HEK293 (cell line): ENCODE measurements around the gene CCDC146.

ENCODE experiments used
- CTCF ChIA-PET: fragments of 350-600 bp; formaldehyde crosslinking; extraction: SDS; loops from one replicate; lab custom pipeline; 2021; ENCODE audit warnings: antibody characterized with exemption; lab: Yijun Ruan, JAX
- POLR2A ChIA-PET: fragments of 300-600 bp; formaldehyde crosslinking; extraction: SDS; loops from one replicate; lab custom pipeline; 2020; ENCODE audit warnings: antibody characterized with exemption, inconsistent platforms; lab: Yijun Ruan, JAX
- H3K27ac ChIP-seq: fragments of 200-500 bp; sonication (Bioruptor generic); 2 replicates; pipeline ENCODE4 v1.5.1; 2014; ENCODE audit warnings: low read depth, low read length, control low read depth, inconsistent platforms; ENCODE audit errors: extremely low read depth
- H3K36me3 ChIP-seq, 2 experiments: fragments of 200-500 bp in 1 of 2; sonication (Bioruptor generic) in 1 of 2; 1 replicate in 1 of 2; 2 replicates in 1 of 2; pipeline ENCODE4 v1.5.1; 2014 to 2017; ENCODE audit warnings: inconsistent platforms in 2 of 2, low read length in 2 of 2; ENCODE audit not compliant: control insufficient read depth in 2 of 2, insufficient read depth in 1 of 2
- H3K4me1 ChIP-seq: fragments of 200-500 bp; sonication (Bioruptor generic); 2 replicates; pipeline ENCODE4 v1.5.1; 2014; ENCODE audit warnings: mild to moderate bottlenecking, low read length, inconsistent platforms; ENCODE audit not compliant: control insufficient read depth, insufficient read depth
- H3K4me3 ChIP-seq: 2 replicates; pipeline ENCODE4 v1.5.1; 2011; ENCODE audit warnings: low read depth, mild to moderate bottlenecking, control low read depth, low read length, moderate library complexity
- H3K9me3 ChIP-seq: fragments of 200-500 bp; sonication (Bioruptor generic); 2 replicates; pipeline ENCODE4 v1.5.1; 2014; ENCODE audit warnings: low read depth, low read length, inconsistent platforms; ENCODE audit not compliant: control insufficient read depth, insufficient read depth
- GLI2 ChIP-seq: fragments of 450-650 bp; formaldehyde crosslinking; IDR thresholded peaks from 2 replicates; pipeline ENCODE4; 2017; ENCODE audit warnings: missing biosample characterization, missing genetic modification characterization, low read depth, borderline replicate concordance
- KLF10 ChIP-seq: fragments of 450-650 bp; IDR thresholded peaks from 2 replicates; pipeline ENCODE4 v1.5.1; 2018; ENCODE audit warnings: missing biosample characterization, mild to moderate bottlenecking, missing genetic modification characterization
- MYNN ChIP-seq: fragments of 450-650 bp; formaldehyde crosslinking; IDR thresholded peaks from 2 replicates; pipeline ENCODE4 v1.5.1; 2016; ENCODE audit warnings: missing biosample characterization, missing genetic modification characterization, borderline replicate concordance
- ZBTB1 ChIP-seq: fragments of 450-650 bp; formaldehyde crosslinking; IDR thresholded peaks from 2 replicates; pipeline ENCODE4 v1.5.1; 2016; ENCODE audit warnings: missing biosample characterization, missing genetic modification characterization
- ZNF169 ChIP-seq: fragments of 450-650 bp; formaldehyde crosslinking; IDR thresholded peaks from 2 replicates; pipeline ENCODE4 v1.5.1; 2016; ENCODE audit warnings: missing biosample characterization, missing genetic modification characterization
- ZNF175 ChIP-seq: fragments of 450-650 bp; formaldehyde crosslinking; IDR thresholded peaks from 2 replicates; pipeline ENCODE4 v1.5.1; 2016; ENCODE audit warnings: missing biosample characterization, missing genetic modification characterization
- ZNF221 ChIP-seq: fragments of 450-650 bp; formaldehyde crosslinking; IDR thresholded peaks from 2 replicates; pipeline ENCODE4 v1.5.1; 2017; ENCODE audit warnings: missing biosample characterization, missing genetic modification characterization, borderline replicate concordance
- ZNF302 ChIP-seq: fragments of 450-650 bp; formaldehyde crosslinking; IDR thresholded peaks from 2 replicates; pipeline ENCODE4 v1.5.1; 2016; ENCODE audit warnings: missing biosample characterization, missing genetic modification characterization, low read depth
- ZNF530 ChIP-seq: fragments of 450-650 bp; formaldehyde crosslinking; IDR thresholded peaks from 2 replicates; pipeline ENCODE4 v1.5.1; 2016; ENCODE audit warnings: low read depth, missing biosample characterization, missing genetic modification characterization
- ZNF585B ChIP-seq: fragments of 450-650 bp; formaldehyde crosslinking; IDR thresholded peaks from 2 replicates; pipeline ENCODE4 v1.5.1; 2016; ENCODE audit warnings: missing biosample characterization, missing genetic modification characterization
- ZNF596 ChIP-seq: fragments of 450-650 bp; IDR thresholded peaks from 2 replicates; pipeline ENCODE4 v1.5.0; 2018; ENCODE audit warnings: missing biosample characterization, mild to moderate bottlenecking, missing genetic modification characterization, moderate library complexity
- ZNF626 ChIP-seq: fragments of 450-650 bp; sonication (Bioruptor Pico); formaldehyde crosslinking; IDR thresholded peaks from 2 replicates; pipeline ENCODE4 v1.5.1; 2018; ENCODE audit warnings: missing biosample characterization, missing genetic modification characterization, inconsistent platforms
- ZNF658 ChIP-seq: fragments of 450-650 bp; formaldehyde crosslinking; IDR thresholded peaks from 2 replicates; pipeline ENCODE4; 2016; ENCODE audit warnings: missing biosample characterization, missing genetic modification characterization
- ZNF777 ChIP-seq: fragments of 450-650 bp; formaldehyde crosslinking; IDR thresholded peaks from 2 replicates; pipeline ENCODE4 v1.5.1; 2017; ENCODE audit warnings: missing biosample characterization, missing genetic modification characterization, borderline replicate concordance
- ZSCAN16 ChIP-seq: fragments of 450-650 bp; formaldehyde crosslinking; IDR thresholded peaks from 2 replicates; pipeline ENCODE4 v1.5.1; 2016; ENCODE audit warnings: missing biosample characterization, missing genetic modification characterization
- ZSCAN23 ChIP-seq: fragments of 450-650 bp; formaldehyde crosslinking; IDR thresholded peaks from 2 replicates; pipeline ENCODE4 v1.5.1; 2016; ENCODE audit warnings: missing biosample characterization, missing genetic modification characterization
- TF ChIP-seq, protein P1 (sequence below): fragments of 450-650 bp; formaldehyde crosslinking; IDR thresholded peaks from 2 replicates; pipeline ENCODE4 v1.5.1; 2016; ENCODE audit warnings: missing biosample characterization, missing genetic modification characterization
- TF ChIP-seq, protein P2 (sequence below): fragments of 450-650 bp; formaldehyde crosslinking; IDR thresholded peaks from 2 replicates; pipeline ENCODE4 v1.5.1; 2016; ENCODE audit warnings: missing biosample characterization, missing genetic modification characterization
- TF ChIP-seq, protein P3 (sequence below): fragments of 450-650 bp; formaldehyde crosslinking; IDR thresholded peaks from 2 replicates; pipeline ENCODE4 v1.5.1; 2016; ENCODE audit warnings: missing biosample characterization, missing genetic modification characterization
- TF ChIP-seq, protein P4 (sequence below): fragments of 450-650 bp; formaldehyde crosslinking; IDR thresholded peaks from 2 replicates; pipeline ENCODE4 v1.5.1; 2016; ENCODE audit warnings: missing biosample characterization, missing genetic modification characterization
- TF ChIP-seq, protein P5 (sequence below): fragments of 450-650 bp; formaldehyde crosslinking; IDR thresholded peaks from 2 replicates; pipeline ENCODE4 v1.5.1; 2016; ENCODE audit warnings: missing biosample characterization, missing genetic modification characterization, borderline replicate concordance

Gene CCDC146

DNA sequence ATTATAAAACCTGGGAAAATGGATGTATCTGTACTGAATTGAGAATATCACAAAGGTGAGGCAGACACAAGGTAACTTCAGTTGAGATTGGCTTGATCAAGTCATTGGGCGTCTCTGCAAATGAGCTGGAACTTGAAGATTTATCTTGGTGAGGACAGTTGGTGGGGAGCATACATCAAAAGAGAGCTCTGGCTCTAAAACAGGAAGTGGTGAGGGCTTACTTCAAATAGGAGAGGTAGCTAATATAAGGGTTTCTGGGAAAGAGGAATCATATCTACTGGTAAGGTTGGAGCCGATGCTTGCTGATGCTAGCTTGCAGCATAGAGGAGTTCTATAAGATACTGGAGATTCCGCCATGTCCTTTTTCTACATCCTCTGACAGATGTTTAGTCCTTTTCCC is 117.1 kb downstream of the CCDC146 start (continued):
- TF ChIP-seq ZNF585B (no peak), ZSCAN23 (tag by site-specific recombination) (no peak)
- TF ChIP-seq, all 188 proteins: peak for 0

DNA sequence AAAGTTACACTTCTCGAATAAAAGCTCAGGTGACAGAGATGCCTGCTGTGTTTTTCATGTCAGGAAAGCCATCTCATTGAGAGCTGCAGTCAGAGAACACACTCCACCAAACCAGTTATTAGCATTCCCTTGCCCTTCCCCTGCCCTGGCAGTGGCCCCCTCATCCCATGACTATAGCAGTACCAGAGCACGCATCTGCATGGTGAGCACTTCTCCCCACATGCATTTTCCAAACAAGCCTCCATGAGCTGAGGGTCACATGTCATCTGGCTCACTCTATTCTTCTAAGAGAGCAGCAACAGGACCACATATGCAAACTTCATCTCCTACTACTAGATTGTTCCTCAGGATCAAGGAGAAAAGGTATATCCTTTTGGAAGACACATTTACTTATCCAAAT is 119.7 kb downstream of the CCDC146 start:
- no peak for TF ChIP-seq GLI2
- TF ChIP-seq, protein P1, sequence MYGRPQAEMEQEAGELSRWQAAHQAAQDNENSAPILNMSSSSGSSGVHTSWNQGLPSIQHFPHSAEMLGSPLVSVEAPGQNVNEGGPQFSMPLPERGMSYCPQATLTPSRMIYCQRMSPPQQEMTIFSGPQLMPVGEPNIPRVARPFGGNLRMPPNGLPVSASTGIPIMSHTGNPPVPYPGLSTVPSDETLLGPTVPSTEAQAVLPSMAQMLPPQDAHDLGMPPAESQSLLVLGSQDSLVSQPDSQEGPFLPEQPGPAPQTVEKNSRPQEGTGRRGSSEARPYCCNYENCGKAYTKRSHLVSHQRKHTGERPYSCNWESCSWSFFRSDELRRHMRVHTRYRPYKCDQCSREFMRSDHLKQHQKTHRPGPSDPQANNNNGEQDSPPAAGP (tag by site-specific recombination): no peak
- no peak for TF ChIP-seq ZSCAN16
- no peak for TF ChIP-seq MYNN (tag by site-specific recombination)
- TF ChIP-seq ZNF530: no peak
- CTCF ChIA-PET: interaction anchor here (0.6 kb wide), 2 partner anchors 584 to 936 kb away, joined by 3 to 4 read pairs; no protein-coding TSS in a partner anchor
- Histone ChIP-seq H3K36me3 (no peaks in the 10 kb centered on the region), H3K4me3 (no peak overlapping the region), H3K4me1 (no peaks in the 10 kb centered on the region), H3K9me3 (no peaks in the 10 kb centered on the region), H3K27ac (no peak overlapping the region)
- POLR2A ChIA-PET: no interaction called here

DNA sequence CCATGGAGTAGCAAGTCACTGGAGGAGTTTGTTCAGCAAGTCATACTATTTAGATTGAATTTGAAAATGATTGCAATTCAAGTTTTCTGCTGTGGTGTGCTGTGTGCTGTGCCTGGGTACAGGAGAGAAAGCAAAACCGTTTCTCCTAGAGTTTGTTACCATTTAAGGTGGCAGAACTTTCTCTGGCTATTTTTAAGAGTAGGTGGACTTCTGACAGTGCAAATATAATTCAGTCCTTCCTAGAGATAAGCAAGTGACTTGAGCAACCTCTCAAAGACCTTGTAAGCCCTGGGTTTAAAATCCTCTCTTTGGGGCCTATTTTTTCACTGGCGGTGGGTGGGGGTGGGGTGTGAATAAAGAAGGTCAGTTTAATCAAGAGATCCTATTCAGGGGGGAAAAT is 120.1 kb downstream of the CCDC146 start:
- Histone ChIP-seq H3K9me3 (no peaks in the 10 kb centered on the region), H3K27ac (no peak overlapping the region), H3K4me3 (no peak overlapping the region), H3K36me3 (no peaks in the 10 kb centered on the region), H3K4me1 (no peaks in the 10 kb centered on the region)
- ChIA-PET CTCF (no interaction called here), POLR2A (no interaction called here)
- no peak for TF ChIP-seq ZNF169 (tag by site-specific recombination)
- TF ChIP-seq, protein P2, sequence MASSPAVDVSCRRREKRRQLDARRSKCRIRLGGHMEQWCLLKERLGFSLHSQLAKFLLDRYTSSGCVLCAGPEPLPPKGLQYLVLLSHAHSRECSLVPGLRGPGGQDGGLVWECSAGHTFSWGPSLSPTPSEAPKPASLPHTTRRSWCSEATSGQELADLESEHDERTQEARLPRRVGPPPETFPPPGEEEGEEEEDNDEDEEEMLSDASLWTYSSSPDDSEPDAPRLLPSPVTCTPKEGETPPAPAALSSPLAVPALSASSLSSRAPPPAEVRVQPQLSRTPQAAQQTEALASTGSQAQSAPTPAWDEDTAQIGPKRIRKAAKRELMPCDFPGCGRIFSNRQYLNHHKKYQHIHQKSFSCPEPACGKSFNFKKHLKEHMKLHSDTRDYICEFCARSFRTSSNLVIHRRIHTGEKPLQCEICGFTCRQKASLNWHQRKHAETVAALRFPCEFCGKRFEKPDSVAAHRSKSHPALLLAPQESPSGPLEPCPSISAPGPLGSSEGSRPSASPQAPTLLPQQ (tag by site-specific recombination): no peak
- no peak for TF ChIP-seq ZNF658
- no peak for TF ChIP-seq KLF10 (tag by site-specific recombination)
- TF ChIP-seq ZNF596 (tag by site-specific recombination): no peak
- TF ChIP-seq ZNF221 (tag by site-specific recombination): no peak
- TF ChIP-seq ZNF175 (tag by site-specific recombination): no peak
- TF ChIP-seq, protein P3, sequence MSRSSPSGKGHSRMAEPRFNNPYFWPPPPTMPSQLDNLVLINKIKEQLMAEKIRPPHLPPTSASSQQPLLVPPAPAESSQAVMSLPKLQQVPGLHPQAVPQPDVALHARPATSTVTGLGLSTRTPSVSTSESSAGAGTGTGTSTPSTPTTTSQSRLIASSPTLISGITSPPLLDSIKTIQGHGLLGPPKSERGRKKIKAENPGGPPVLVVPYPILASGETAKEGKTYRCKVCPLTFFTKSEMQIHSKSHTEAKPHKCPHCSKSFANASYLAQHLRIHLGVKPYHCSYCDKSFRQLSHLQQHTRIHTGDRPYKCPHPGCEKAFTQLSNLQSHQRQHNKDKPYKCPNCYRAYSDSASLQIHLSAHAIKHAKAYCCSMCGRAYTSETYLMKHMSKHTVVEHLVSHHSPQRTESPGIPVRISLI: no peak

DNA sequence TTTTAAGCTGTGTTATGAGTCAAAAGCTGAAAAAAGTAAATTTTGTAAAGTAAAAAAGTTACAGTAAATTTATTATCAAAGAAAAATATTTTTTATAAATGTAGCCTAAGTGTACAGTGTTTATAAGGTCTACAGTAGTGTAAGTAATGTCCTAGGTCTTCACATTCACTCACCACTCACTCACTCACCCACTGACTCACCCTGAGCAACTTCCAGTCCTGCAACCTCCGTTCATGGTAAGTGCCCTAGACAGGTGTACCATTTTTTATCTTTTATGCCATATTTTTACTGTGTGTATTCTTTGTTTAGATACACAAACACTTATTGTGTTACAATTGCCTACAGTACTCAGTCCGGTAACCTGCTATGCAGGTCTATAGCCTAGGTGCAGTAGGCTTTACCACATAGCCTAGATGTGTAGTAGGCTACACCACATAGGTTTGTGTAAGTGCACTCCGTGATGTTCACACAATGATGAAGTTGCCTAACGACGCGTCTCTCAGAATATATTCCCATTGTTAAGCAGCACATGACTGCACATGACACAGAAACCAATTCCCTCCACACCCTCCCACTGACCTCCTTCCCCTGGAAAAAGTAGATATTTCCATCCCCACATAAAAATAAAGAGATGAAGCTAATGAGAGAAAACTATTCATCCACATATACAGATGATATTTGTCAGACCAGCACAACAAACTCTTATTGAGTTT is 122.0 kb downstream of the CCDC146 start:
- Histone ChIP-seq H3K9me3 (no peaks in the 10 kb centered on the region), H3K4me1 (no peaks in the 10 kb centered on the region), H3K27ac (no peak overlapping the region), H3K4me3 (no peak overlapping the region), H3K36me3 (no peaks in the 10 kb centered on the region)
- ChIA-PET POLR2A (no interaction called here), CTCF (interaction anchor here (0.5 to 1.0 kb wide), 3 partner anchors 11 to 410 kb away, joined by 3 to 4 read pairs (median 4); no protein-coding TSS in a partner anchor)
- TF ChIP-seq ZBTB1 (tag by site-specific recombination) (no peak), ZNF777 (tag by site-specific recombination) (no peak), ZNF626 (tag by site-specific recombination) (no peak), ZNF302 (no peak)
- TF ChIP-seq, protein P4, sequence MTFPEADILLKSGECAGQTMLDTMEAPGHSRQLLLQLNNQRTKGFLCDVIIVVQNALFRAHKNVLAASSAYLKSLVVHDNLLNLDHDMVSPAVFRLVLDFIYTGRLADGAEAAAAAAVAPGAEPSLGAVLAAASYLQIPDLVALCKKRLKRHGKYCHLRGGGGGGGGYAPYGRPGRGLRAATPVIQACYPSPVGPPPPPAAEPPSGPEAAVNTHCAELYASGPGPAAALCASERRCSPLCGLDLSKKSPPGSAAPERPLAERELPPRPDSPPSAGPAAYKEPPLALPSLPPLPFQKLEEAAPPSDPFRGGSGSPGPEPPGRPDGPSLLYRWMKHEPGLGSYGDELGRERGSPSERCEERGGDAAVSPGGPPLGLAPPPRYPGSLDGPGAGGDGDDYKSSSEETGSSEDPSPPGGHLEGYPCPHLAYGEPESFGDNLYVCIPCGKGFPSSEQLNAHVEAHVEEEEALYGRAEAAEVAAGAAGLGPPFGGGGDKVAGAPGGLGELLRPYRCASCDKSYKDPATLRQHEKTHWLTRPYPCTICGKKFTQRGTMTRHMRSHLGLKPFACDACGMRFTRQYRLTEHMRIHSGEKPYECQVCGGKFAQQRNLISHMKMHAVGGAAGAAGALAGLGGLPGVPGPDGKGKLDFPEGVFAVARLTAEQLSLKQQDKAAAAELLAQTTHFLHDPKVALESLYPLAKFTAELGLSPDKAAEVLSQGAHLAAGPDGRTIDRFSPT (tag by site-specific recombination): no peak
- TF ChIP-seq, protein P5, sequence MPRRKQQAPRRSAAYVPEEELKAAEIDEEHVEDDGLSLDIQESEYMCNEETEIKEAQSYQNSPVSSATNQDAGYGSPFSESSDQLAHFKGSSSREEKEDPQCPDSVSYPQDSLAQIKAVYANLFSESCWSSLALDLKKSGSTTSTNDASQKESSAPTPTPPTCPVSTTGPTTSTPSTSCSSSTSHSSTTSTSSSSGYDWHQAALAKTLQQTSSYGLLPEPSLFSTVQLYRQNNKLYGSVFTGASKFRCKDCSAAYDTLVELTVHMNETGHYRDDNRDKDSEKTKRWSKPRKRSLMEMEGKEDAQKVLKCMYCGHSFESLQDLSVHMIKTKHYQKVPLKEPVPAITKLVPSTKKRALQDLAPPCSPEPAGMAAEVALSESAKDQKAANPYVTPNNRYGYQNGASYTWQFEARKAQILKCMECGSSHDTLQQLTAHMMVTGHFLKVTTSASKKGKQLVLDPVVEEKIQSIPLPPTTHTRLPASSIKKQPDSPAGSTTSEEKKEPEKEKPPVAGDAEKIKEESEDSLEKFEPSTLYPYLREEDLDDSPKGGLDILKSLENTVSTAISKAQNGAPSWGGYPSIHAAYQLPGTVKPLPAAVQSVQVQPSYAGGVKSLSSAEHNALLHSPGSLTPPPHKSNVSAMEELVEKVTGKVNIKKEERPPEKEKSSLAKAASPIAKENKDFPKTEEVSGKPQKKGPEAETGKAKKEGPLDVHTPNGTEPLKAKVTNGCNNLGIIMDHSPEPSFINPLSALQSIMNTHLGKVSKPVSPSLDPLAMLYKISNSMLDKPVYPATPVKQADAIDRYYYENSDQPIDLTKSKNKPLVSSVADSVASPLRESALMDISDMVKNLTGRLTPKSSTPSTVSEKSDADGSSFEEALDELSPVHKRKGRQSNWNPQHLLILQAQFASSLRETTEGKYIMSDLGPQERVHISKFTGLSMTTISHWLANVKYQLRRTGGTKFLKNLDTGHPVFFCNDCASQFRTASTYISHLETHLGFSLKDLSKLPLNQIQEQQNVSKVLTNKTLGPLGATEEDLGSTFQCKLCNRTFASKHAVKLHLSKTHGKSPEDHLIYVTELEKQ (tag by site-specific recombination): no peak
